ENCODE measurements around the gene RAVER1.

Gene RAVER1

DNA sequence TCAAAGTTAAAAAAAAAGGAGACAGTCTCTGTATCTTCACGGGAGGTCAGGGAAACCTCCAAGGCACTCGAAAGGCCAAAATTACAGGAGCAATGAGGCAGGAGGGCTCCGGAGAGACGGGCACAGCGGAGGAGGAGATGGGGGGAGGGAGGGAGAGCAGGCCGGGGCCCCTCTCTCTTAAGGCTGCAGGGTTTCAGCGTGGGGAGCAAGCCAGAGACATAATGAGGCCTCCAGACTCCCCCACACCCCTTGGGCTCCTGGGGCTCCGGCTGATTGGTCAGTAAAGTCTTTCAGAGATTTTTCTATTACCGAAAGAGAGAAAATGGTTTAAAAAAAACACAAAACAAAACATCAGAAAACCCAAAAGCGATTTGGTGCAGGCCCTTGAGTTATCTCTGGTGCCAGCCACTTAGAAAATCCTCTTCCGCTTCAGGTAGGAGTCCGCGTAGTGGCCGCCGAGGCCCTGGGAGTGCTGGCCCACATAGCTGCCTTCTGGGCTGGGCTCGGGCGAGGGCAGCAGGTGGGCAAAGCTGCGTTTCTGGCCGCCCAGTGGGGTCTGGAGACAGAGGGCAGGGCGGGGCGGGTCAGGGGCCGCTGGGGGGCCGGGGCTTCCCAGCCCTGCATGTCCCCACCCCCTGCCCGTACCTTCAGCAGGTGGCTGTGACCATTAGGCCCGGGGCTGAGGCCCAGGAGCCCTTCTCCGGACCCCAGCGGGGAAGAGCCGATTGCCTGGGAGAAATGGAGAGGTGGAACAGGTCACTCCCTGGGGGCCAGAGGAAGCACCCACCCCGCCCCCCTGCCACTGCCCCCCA is 16.1 kb downstream of the RAVER1 start:
- no peak for DNase-seq

DNA sequence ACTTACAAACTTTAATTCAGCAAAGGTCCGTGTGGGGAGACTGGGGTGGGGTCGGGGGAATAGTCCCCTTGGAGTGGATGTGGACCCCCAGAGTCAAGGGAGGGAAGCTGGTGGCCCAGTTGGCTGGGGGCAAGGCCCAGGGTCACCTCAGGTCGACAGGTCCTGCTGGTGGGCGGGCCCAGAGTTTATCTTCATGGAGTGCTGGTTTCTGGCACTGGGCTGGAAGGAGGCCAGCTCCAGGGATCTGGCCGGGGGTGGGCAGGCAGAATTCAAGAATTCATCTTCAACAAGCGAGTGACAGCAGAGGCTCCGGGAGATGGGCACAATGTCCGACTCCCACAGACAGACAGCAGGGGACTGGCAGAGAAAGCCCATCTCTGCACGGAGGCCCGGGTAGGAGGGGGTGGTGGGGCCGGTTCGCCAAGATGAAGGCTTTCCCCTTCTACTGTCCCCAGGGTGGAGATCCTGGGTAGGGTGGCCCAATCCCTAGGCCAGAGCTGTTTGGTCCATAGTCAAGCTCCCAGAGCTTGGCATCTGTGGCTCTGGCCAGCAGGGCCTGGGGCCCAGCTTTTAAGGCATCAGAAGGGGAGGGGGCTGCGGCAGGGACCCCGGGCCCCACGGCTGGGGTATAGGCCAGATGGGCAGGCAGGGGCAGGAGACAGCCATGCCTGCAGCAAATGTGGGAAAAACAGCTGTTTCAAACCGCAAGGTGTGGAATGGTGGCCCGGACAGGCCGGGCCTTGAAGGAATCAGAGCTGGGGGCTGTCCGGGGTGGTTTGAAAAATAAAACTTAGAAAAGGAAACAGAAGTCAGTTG is 16.9 kb downstream of the RAVER1 start:
- no peak for DNase-seq

DNA sequence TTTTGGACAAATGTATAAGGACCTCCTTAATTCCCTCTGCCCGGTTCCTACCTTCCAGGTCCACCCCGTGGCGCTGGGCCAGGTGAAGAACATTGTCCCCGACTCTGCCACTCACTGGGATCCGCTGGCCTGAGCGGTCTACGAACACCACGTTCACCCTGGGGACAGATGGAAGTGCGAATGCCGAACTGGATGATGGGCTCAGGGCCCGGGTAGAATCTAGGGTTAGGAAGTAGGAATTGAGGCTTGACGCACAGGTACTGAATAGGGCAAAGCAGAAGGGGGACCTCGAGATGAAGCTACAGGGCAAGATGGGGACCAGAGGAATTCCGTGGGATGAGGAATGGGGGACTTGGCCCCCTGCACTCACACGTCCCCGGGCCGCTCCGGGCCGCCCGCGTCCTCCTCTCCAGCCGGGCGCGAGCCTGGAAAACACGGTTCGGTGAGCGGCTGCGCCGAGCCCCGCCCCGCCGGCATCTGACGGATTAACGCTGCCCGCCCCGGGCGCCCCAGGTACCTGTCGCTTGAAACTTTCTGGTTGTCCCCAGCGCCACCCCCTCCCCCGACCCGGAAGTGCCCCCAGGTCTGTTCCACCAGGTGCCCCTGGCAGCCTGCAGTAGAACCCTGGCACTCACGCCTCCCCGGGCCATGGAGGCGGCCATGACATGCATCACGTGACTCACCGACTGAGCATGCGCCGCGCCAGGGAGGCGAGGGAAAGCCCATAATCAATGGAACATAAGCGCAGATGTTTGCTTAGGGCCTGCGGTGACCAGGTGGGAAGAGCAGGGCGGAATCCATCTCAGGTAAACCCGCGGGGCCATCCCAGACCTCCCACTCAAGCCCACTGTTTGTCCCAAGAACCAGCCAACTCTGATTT is 17.8 kb downstream of the RAVER1 start, which contains the start of gene FDX2:
FDX2 (minus strand) TSS at position 681 of the 880 bp plus-strand sequence; CDS start at position 662, 19 bp downstream.
- DNase-seq, result peak; percentile 92

DNA sequence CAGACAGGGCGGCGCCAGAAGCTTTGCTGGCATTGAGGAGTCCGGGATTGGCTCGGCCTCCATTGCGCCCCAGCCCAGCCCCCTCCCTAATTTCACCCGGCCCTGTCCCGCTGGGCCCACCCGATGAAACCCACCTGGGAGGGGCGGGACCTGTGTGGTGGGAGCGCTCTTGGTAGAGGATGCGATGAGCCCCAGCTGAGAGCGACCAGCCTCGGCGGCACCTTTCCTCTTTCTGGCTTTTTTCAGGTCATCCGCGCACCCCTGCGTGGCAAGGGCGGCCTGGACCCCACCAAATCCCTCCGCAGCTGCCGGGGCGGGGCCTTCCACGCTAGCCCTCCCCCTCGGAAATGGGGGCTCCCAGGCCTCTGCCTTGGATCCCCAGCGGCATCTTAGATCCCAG is 23.9 kb downstream of the RAVER1 start, which contains the start of gene ZGLP1:
ZGLP1 (minus strand) TSS at position 393 of the 400 bp plus-strand sequence.
- no peak for DNase-seq

DNA sequence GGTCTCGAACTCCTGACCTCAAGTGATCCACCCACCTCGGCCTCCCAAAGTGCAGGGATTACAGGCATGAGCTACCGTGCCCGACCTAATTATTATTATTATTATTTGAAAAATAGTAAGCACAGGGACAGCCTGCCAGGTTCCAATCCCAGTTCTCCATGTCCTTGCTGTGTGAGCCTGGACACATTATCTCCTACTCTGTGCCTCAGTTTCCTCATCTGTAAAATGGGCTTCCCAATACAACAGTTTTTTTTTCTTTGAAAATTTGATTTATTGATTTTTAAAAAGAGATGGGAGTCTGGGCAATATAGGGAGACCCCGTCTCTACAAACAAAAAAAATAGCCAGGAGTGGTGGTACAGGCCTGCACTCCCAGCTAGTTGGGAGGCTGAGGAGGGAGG is 27.0 kb downstream of the RAVER1 start:
- no peak for DNase-seq

- no peak for DNase-seq
Measured at GRCh38 chr19:10305139-10305806, 28.1 kb downstream of the RAVER1 start.

DNA sequence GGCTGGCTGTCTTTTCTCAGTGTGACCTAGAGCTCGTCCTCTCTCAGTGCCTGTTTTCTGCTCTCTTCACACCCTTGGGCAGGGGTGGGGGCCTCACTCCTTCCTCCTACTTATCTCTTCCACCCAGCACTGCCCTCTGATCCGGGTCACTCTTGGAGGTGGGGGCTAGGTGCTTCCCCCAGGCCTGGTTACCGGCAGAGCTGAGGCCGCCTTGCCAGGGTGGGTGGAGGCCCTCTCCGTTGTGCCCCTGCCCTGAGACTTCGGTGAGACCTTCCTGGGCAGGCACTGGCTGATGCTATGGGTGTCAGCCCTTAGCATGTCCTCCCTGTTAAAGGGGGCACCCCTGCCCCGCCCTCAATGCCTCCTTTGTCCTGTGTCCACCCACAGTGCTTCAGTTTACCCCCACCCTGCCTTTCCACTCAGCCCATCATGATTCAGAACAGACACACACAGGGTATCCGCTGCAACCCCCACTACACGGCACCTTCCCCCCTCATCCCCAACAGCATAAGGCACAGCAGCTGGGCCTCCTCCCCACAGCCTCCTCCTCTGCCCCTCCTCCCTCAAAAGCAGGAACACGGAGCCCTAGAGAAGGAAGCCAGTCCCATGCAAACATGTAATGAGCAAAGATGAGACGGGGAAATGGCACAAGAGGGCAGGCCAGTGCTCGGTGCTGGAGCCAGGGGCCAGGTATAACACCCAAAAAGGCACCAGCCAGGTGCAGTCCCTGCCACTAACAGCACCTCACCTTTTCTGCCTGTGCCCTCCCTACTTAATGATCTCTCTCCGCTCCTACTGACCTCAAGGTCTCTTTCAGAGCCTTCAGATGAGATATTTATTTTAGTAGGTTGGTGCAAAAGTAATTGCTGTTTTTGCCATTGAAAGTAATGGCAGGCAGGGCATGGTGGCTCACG is 33.5 kb downstream of the RAVER1 start:
- DNase-seq, result no peak

DNA sequence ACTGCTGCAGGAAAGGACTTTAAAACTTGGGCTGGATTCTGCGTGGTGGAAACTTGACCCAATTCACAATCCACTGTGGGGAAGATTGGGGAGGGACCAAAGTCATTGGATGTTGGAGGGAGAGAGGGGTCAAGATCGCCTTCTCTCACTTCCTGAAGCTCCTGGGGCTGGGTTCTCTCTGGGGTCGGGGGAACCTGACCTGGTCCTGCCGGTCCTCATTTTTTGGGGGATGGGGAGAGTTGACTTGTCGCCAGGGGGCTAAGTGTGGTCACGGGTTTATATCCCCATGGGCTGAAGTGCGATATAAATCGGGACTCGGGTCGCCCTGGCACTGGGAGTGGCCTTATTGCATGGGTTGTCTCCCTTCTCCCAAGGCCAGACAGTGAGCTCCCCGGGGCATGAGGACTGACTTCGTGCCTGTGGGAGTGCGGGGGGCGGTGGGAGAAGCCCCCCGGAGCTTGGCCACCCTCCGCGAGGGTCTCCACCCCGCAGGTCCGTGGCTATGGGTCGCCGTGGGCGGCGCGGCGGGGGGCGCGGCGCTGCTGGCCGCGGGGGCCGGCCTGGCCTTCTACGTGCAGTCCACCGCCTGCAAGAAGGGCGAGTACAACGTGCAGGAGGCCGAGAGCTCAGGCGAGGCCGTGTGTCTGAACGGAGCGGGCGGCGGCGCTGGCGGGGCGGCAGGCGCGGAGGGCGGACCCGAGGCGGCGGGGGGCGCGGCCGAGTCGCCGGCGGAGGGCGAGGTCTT is 37.3 kb downstream of the RAVER1 start:
- DNase-seq, result no peak

DNA sequence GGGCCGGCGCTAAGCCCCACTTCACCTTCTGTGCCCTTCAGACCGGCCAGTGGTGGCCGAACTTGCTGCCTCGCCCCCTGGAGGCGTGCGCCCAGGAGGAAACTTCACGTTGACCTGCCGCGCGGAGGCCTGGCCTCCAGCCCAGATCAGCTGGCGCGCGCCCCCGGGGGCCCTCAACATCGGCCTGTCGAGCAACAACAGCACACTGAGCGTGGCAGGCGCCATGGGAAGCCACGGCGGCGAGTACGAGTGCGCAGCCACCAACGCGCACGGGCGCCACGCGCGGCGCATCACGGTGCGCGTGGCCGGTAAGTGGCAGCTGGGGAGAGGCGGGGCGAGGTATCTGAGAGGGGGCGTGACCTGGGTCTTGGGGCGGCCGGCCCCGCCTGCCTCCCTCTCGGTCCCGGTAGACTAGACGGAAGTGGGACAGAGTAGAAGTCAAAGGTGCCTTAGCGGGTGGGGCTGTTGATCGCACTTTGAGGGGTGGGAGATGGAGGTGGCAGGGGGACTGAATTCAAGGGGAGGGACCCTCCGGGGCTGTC is 38.0 kb downstream of the RAVER1 start:
- peak; percentile 85 for DNase-seq

DNA sequence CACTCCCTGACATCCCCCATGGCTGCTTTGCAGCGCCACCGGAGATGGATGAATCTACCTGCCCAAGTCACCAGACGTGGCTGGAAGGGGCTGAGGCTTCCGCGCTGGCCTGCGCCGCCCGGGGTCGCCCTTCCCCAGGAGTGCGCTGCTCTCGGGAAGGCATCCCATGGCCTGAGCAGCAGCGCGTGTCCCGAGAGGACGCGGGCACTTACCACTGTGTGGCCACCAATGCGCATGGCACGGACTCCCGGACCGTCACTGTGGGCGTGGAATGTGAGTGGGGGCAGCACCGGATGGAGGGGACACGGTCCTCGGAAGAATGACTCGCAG is 39.0 kb downstream of the RAVER1 start:
- no peak for DNase-seq

DNA sequence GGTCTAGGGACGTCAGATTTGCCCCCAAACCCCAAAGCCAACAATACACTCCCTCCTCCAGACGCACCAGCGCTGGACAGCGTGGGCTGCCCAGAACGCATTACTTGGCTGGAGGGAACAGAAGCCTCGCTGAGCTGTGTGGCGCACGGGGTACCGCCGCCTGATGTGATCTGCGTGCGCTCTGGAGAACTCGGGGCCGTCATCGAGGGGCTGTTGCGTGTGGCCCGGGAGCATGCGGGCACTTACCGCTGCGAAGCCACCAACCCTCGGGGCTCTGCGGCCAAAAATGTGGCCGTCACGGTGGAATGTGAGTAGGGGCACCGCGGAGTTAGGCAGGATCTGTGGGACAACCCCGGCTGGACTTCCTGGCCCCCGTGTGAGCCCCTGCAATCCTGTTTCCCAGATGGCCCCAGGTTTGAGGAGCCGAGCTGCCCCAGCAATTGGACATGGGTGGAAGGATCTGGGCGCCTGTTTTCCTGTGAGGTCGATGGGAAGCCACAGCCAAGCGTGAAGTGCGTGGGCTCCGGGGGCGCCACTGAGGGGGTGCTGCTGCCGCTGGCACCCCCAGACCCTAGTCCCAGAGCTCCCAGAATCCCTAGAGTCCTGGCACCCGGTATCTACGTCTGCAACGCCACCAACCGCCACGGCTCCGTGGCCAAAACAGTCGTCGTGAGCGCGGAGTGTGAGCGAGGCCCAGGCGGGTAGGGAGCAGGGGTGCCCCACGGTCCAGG is 39.5 kb downstream of the RAVER1 start:
- no peak for DNase-seq

GRCh38 chr19:10292789-10293636 is 40.3 kb downstream of the RAVER1 start:
- DNase-seq, result no peak

DNA sequence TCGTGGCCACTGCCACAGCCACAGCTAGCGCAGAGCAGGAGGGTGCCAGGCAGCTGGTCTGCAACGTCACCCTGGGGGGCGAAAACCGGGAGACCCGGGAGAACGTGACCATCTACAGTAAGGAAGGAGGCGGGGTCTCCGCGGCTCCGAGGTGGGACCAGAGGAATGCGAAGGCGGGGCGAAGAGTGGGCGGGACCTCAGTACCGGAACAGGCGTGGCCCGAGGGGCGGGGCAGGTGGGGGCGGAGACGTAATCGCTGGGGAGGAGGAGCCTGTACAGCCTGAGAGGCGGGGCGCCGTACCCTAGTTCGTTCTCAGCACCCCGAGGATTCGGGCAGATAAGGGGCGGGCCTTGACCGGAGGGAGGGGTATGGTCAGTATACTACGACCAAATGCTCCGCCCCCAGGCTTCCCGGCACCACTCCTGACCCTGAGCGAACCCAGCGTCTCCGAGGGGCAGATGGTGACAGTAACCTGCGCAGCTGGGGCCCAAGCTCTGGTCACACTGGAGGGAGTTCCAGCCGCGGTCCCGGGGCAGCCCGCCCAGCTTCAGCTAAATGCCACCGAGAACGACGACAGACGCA is 41.0 kb downstream of the RAVER1 start:
- peak; percentile 77 for DNase-seq

- no peak for DNase-seq
Measured at GRCh38 chr19:10291554-10292205, 41.6 kb downstream of the RAVER1 start.

DNA sequence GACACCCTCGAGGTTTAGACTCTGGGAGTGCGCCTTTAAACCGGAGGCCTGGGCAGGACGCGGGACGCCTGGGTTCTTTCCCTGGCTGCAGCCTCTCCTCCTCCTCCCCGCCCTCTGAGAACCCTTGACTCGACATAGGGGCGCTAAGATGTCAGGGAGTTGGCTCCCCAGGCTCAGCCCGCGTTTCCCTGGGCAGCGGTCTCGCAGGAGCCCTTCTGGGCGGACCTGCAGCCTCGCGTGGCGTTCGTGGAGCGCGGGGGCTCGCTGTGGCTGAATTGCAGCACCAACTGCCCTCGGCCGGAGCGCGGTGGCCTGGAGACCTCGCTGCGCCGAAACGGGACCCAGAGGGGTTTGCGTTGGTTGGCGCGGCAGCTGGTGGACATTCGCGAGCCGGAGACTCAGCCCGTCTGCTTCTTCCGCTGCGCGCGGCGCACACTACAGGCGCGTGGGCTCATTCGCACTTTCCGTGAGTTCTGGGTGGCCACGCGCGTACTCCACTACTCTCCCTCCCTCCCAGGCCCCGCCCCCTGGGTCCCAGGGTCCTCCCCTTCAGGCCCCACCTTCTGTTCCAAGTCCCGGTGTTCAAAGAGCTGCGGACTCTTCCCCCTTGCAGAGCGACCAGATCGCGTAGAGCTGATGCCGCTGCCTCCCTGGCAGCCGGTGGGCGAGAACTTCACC is 42.3 kb downstream of the RAVER1 start:
- peak; percentile 67 for DNase-seq

- DNase-seq, result no peak
Measured at GRCh38 chr19:10290357-10290875, 42.9 kb downstream of the RAVER1 start.

Data from CD4-positive, alpha-beta T cell treated with Interleukin-12 subunit alpha and Interleukin-12 subunit beta, for 1 hour (primary cell).